K562 (cell line): ENCODE measurements around the gene LAMA1. TPM values are rescaled to one million over a fixed set of nuclear protein-coding genes. Genes with fewer than 3 reads are reported as not detected.

Experiments
- ATAC-seq: fragments of 200-7000 bp; cut with Tn5 transposase; 3 replicates; pipeline ENCODE4 v1.9.1; 2020; ENCODE audit warnings: moderate library complexity
- BruUV-seq: library from RNA; stranded (reverse); fragments of 400-500 nt; replicated peaks from 2 replicates; lab custom pipeline; 2021; lab: Mats Ljungman, UMichigan
- CTCF ChIA-PET: fragments of 300-600 bp; formaldehyde crosslinking; extraction: SDS; loops from one replicate; lab custom pipeline; 2021; ENCODE audit warnings: low intra/inter-chr PET ratio; lab: Yijun Ruan, JAX
- POLR2A ChIA-PET: fragments of 300-600, 350-650 bp; sonication (Branson Sonifier 250); formaldehyde crosslinking; extraction: SDS; loops from one replicate; lab custom pipeline; 2021; ENCODE audit warnings: antibody characterized with exemption, inconsistent platforms; lab: Yijun Ruan, JAX
- DNase-seq, 4 experiments: peaks; one replicate each; pipeline versions ENCODE4 v3.0.0 to v3.0.0-alpha.2; 2011 to 2018; ENCODE audit warnings: low spot score in 3 of 4, mixed read lengths in 3 of 4; ENCODE audit errors: extremely low read depth in 1 of 4
- FAIRE-seq: peaks from 2 replicates; lab custom pipeline; 2011; peaks lifted over from hg19 to GRCh38; lab: Jason Lieb, UNC
- H2AFZ ChIP-seq: 2 replicates; pipeline ENCODE4 v1.6.0; 2011; ENCODE audit warnings: low read depth, low read length, control low read depth, inconsistent platforms
- H3K27ac ChIP-seq: fragments of 200-600 bp; 3 replicates; pipeline ENCODE4 v1.8.0; 2011; ENCODE audit warnings: low read depth, mild to moderate bottlenecking, control low read depth, inconsistent platforms, low read length, moderate library complexity, mixed read lengths; ENCODE audit errors: extremely low read depth
- H3K27me3 ChIP-seq, 2 experiments: fragments of 300-600 bp in 1 of 2; 2 replicates in 1 of 2; 3 replicates in 1 of 2; pipeline versions ENCODE4 v1.6.0 to v1.8.0; 2011; ENCODE audit warnings: inconsistent platforms in 2 of 2, low read length in 2 of 2, mild to moderate bottlenecking in 1 of 2, mixed read lengths in 1 of 2, moderate library complexity in 1 of 2; ENCODE audit not compliant: control insufficient read depth in 2 of 2, insufficient read depth in 2 of 2
- H3K36me3 ChIP-seq: fragments of 300-600 bp; 3 replicates; pipeline ENCODE4 v1.8.0; 2011; ENCODE audit warnings: mild to moderate bottlenecking, low read length, inconsistent platforms; ENCODE audit not compliant: control insufficient read depth, insufficient read depth
- H3K4me1 ChIP-seq, 2 experiments: fragments of 200-600 bp in 1 of 2; replicated peaks in 1 of 2; 2 replicates in 1 of 2; 3 replicates in 1 of 2; pipeline versions ENCODE4 v1.5.1 to v1.8.0; 2011; ENCODE audit warnings: inconsistent platforms in 2 of 2, low read length in 2 of 2, mild to moderate bottlenecking in 1 of 2, mixed read lengths in 1 of 2, moderate library complexity in 1 of 2; ENCODE audit not compliant: control insufficient read depth in 2 of 2, insufficient read depth in 2 of 2
- H3K4me2 ChIP-seq: 2 replicates; pipeline ENCODE4 v1.6.1; 2011; ENCODE audit warnings: low read length, control low read depth, inconsistent platforms, mixed read lengths; ENCODE audit not compliant: insufficient read depth
- H3K4me3 ChIP-seq: fragments of 200-600 bp; sonication (generic), shearing (Covaris generic); 2 replicates; pipeline ENCODE4 v1.5.1; 2016; ENCODE audit warnings: control low read depth, inconsistent platforms
- H3K79me2 ChIP-seq: fragments of 200-600 bp; 3 replicates; pipeline ENCODE4 v1.8.0; 2011; ENCODE audit warnings: low read length, inconsistent platforms; ENCODE audit not compliant: control insufficient read depth, insufficient read depth
- H3K9ac ChIP-seq, 2 experiments: 2 replicates each; pipeline versions ENCODE4 v1.6.0 to v1.6.1; 2011; ENCODE audit warnings: low read depth in 2 of 2, low read length in 2 of 2, control low read depth in 1 of 2, inconsistent platforms in 1 of 2, mild to moderate bottlenecking in 1 of 2, mixed read lengths in 1 of 2; ENCODE audit not compliant: insufficient read depth in 1 of 2
- H3K9me1 ChIP-seq: one replicate; pipeline ENCODE4 v1.6.0; 2011; ENCODE audit warnings: inconsistent platforms, mild to moderate bottlenecking, low read length, moderate library complexity; ENCODE audit not compliant: control insufficient read depth, insufficient read depth
- H3K9me3 ChIP-seq: replicated peaks from 2 replicates; pipeline ENCODE4 v1.5.1; 2011; ENCODE audit warnings: low read depth, low read length, inconsistent platforms; ENCODE audit not compliant: control insufficient read depth, insufficient read depth
- H4K20me1 ChIP-seq: replicated peaks from 2 replicates; pipeline ENCODE4 v1.6.1; 2011; ENCODE audit warnings: low read length, inconsistent platforms, mixed read lengths; ENCODE audit not compliant: control insufficient read depth, insufficient read depth
- GATAD2B ChIP-seq: fragments of 450-650 bp; IDR thresholded peaks from 2 replicates; pipeline ENCODE4 v1.6.1; 2017; ENCODE audit warnings: mild to moderate bottlenecking, borderline replicate concordance
- HDAC2 ChIP-seq: fragments of 450-650 bp; IDR thresholded peaks from 2 replicates; pipeline ENCODE4 v1.6.1; 2016; ENCODE audit warnings: mild to moderate bottlenecking
- JUN ChIP-seq, 2 experiments: sonication (generic) in 1 of 2; formaldehyde crosslinking in 1 of 2; IDR thresholded peaks; 2 replicates each; pipeline versions ENCODE4 v1.6.1 to v1.8.0; 2012 to 2022; ENCODE audit warnings: borderline replicate concordance in 2 of 2, mild to moderate bottlenecking in 2 of 2, improper control_type of control experiment in 1 of 2, low read depth in 1 of 2, low read length in 1 of 2, missing genetic modification reagents in 1 of 2
- KAT8 ChIP-seq: fragments of 450-650 bp; IDR thresholded peaks from 2 replicates; pipeline ENCODE4 v1.6.1; 2016; ENCODE audit warnings: low read depth, mild to moderate bottlenecking
- MTA1 ChIP-seq: fragments of 450-650 bp; IDR thresholded peaks from 2 replicates; pipeline ENCODE4 v1.6.1; 2017; ENCODE audit warnings: borderline replicate concordance
- POLR2AphosphoS5 ChIP-seq: IDR thresholded peaks from 2 replicates; pipeline ENCODE4 v1.6.1; 2011; ENCODE audit warnings: mild to moderate bottlenecking, low read depth, low read length, moderate library complexity; ENCODE audit not compliant: control insufficient read depth, insufficient read depth
- RBFOX2 ChIP-seq: fragments of 200-400 bp; formaldehyde crosslinking; IDR thresholded peaks from 2 replicates; pipeline ENCODE4 v1.6.1; 2017; ENCODE audit warnings: low read depth, mild to moderate bottlenecking, low read length, moderate library complexity
- RBM25 ChIP-seq: fragments of 200-400 bp; formaldehyde crosslinking; IDR thresholded peaks from 2 replicates; pipeline ENCODE4 v1.6.1; 2018; ENCODE audit warnings: low read length, low read depth, moderate library complexity; ENCODE audit not compliant: severe bottlenecking
- ZBTB8A ChIP-seq: fragments of 450-650 bp; IDR thresholded peaks from 2 replicates; pipeline ENCODE4 v1.6.1; 2018; ENCODE audit warnings: mild to moderate bottlenecking, moderate library complexity; ENCODE audit not compliant: partially characterized antibody
- WGBS: fragments of 100-300 bp; shearing (Covaris generic); methylation state at CpG from one replicate; pipeline ENCODE4 v1.1.6; 2016; ENCODE audit warnings: low coverage, mixed read lengths; ENCODE audit not compliant: insufficient coverage; ENCODE audit errors: missing lambda C conversion rate; 5-methylcytosine and 5-hydroxymethylcytosine counted together
- in situ Hi-C: fragments of 300-500 bp; cut with MboI; formaldehyde crosslinking; loops from 4 replicates; pipeline ENCODE4 v1.15.0; 2018; ENCODE audit warnings: inconsistent platforms, mixed read lengths
- intact Hi-C: fragments of 100-400 bp; cut with micrococcal nuclease; formaldehyde crosslinking; loops from 2 replicates; pipeline ENCODE4 v1.14.2; 2022
- polyA plus RNA-seq, 8 experiments: library from polyadenylated mRNA; depleted of rRNA in 4 of 8; stranded (reverse) in 5 of 8; unstranded in 3 of 8; fragments of >200 nt; fragmentation: Nextera tagmentation in 2 of 8; fragmentation: Illumina TruSeq in 1 of 8; extraction: Ambion mirVana in 2 of 8; extraction: Trizol in 1 of 8; gene quantifications; 2 replicates each; pipeline versions ENCODE4 v1.2.1 to v1.2.3, GENCODE V29; 2011 to 2014; ENCODE audit warnings: inconsistent platforms in 1 of 8, missing spikeins in 1 of 8
- total RNA-seq, 7 experiments: library from RNA; depleted of rRNA in 6 of 7; stranded (reverse); fragments of >200 nt in 6 of 7; fragmentation: Illumina TruSeq in 2 of 7; extraction: Trizol in 2 of 7; gene quantifications; 2 replicates each; pipeline versions ENCODE4 v1.2.1 to v1.2.3, GENCODE V29; 2011 to 2021; ENCODE audit warnings: low replicate concordance in 1 of 7
- TF ChIP-seq, protein P1 (sequence below): fragments of 450-650 bp; IDR thresholded peaks from 2 replicates; pipeline ENCODE4 v1.6.1; 2016; ENCODE audit warnings: antibody characterized with exemption
- TF ChIP-seq, protein P2 (sequence below): fragments of 250-450 bp; sonication (Bioruptor Pico); IDR thresholded peaks from 2 replicates; pipeline ENCODE4 v1.4.0; 2020; ENCODE audit warnings: mild to moderate bottlenecking, moderate library complexity
- TF ChIP-seq, protein P3 (sequence below), 2 experiments: IDR thresholded peaks; 2 replicates each; pipeline ENCODE4 v1.6.1; 2012; ENCODE audit warnings: improper control_type of control experiment in 2 of 2, low read depth in 2 of 2, low read length in 2 of 2, borderline replicate concordance in 1 of 2
- TF ChIP-seq, protein P4 (sequence below), 2 experiments: IDR thresholded peaks in 1 of 2; conservative IDR thresholded peaks in 1 of 2; 2 replicates each; pipeline ENCODE4 v1.6.1; 2016; ENCODE audit warnings: low read depth in 2 of 2, mild to moderate bottlenecking in 1 of 2, missing compliant biosample characterization in 1 of 2, missing genetic modification characterization in 1 of 2, moderate library complexity in 1 of 2

The LAMA1 gene
- total and polyA plus RNA-seq, 9 of the 15 experiments (the other 6 are each of a cell fraction or from before 2014, with no cell fraction given) = 0.04 TPM; not detected in 8

DNA sequence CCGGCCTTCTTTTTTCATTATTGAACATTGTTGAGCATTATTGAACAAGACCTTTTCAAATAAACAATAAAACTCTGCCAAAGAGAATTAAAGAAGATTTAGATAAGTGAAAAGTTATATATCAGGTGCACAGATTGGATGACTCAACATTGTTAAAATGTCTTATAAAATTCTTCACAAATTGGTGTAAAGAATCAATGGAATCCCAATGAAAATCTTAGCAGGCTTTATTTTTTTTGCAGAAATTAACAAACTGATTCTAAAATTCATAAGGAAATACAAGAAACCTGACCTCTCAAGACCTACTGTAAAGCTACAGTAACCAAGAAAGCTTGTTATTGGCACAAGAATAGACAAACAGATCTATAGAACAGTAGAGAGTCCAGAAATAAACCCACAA lies 70.3 kb downstream of the LAMA1 start:
- no peaks in the 10 kb centered on the region for H3K9me3 ChIP-seq
- no peak for TF ChIP-seq RBM25
- TF ChIP-seq KAT8 = no peak
- TF ChIP-seq, protein P1, sequence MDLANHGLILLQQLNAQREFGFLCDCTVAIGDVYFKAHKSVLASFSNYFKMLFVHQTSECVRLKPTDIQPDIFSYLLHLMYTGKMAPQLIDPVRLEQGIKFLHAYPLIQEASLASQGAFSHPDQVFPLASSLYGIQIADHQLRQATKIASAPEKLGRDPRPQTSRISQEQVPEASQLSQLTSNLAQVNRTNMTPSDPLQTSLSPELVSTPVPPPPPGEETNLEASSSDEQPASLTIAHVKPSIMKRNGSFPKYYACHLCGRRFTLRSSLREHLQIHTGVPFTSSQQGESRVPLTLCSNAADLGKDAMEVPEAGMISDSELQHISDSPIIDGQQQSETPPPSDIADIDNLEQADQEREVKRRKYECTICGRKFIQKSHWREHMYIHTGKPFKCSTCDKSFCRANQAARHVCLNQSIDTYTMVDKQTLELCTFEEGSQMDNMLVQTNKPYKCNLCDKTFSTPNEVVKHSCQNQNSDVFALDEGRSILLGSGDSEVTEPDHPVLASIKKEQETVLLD = no peak
- TF ChIP-seq, protein P2, sequence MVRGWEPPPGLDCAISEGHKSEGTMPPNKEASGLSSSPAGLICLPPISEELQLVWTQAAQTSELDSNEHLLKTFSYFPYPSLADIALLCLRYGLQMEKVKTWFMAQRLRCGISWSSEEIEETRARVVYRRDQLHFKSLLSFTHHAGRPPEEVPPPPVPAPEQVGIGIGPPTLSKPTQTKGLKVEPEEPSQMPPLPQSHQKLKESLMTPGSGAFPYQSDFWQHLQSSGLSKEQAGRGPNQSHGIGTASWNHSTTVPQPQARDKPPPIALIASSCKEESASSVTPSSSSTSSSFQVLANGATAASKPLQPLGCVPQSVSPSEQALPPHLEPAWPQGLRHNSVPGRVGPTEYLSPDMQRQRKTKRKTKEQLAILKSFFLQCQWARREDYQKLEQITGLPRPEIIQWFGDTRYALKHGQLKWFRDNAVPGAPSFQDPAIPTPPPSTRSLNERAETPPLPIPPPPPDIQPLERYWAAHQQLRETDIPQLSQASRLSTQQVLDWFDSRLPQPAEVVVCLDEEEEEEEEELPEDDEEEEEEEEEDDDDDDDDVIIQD (CRISPR knock-in tag) = no peak
- no peak for TF ChIP-seq RBFOX2
- TF ChIP-seq GATAD2B = no peak
- no peak for TF ChIP-seq HDAC2
- TF ChIP-seq, protein P3, sequence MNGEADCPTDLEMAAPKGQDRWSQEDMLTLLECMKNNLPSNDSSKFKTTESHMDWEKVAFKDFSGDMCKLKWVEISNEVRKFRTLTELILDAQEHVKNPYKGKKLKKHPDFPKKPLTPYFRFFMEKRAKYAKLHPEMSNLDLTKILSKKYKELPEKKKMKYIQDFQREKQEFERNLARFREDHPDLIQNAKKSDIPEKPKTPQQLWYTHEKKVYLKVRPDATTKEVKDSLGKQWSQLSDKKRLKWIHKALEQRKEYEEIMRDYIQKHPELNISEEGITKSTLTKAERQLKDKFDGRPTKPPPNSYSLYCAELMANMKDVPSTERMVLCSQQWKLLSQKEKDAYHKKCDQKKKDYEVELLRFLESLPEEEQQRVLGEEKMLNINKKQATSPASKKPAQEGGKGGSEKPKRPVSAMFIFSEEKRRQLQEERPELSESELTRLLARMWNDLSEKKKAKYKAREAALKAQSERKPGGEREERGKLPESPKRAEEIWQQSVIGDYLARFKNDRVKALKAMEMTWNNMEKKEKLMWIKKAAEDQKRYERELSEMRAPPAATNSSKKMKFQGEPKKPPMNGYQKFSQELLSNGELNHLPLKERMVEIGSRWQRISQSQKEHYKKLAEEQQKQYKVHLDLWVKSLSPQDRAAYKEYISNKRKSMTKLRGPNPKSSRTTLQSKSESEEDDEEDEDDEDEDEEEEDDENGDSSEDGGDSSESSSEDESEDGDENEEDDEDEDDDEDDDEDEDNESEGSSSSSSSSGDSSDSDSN (IDR thresholded peaks at IDR 0.05; ENCODE audit: borderline replicate concordance in 1 of 2, low read depth in 2 of 2, low read length in 2 of 2) = no peak
- TF ChIP-seq, protein P4, sequence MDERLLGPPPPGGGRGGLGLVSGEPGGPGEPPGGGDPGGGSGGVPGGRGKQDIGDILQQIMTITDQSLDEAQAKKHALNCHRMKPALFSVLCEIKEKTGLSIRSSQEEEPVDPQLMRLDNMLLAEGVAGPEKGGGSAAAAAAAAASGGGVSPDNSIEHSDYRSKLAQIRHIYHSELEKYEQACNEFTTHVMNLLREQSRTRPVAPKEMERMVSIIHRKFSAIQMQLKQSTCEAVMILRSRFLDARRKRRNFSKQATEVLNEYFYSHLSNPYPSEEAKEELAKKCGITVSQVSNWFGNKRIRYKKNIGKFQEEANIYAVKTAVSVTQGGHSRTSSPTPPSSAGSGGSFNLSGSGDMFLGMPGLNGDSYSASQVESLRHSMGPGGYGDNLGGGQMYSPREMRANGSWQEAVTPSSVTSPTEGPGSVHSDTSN (CRISPR knock-in tag; IDR thresholded peaks at IDR 0.05; ENCODE audit: low read depth) = no peak
- TF ChIP-seq, protein P4 (tag; conservative IDR thresholded peaks at IDR 0.05; ENCODE audit: low read depth) = no peak
- TF ChIP-seq POLR2AphosphoS5 = no peak
- no peak for TF ChIP-seq ZBTB8A
- no peak for TF ChIP-seq JUN (IDR thresholded peaks at IDR 0.05; ENCODE audit: borderline replicate concordance, low read depth, low read length)
- no peak for TF ChIP-seq JUN (CRISPR knock-in tag; IDR thresholded peaks at IDR 0.05; ENCODE audit: borderline replicate concordance)
- no peak for TF ChIP-seq MTA1
- TF ChIP-seq, all 486 proteins: peak for 0
- no peak for DNase-seq
- Histone ChIP-seq H4K20me1 (no peaks in the 10 kb centered on the region), H3K4me1 (no peaks in the 10 kb centered on the region), H3K27ac (no peak overlapping the region), H3K27me3 (peaks cover 0 to 5% of the 10 kb centered on the region in 2 experiments; a peak in 2 of 5 replicates), H2AFZ (no peak overlapping the region), H3K4me3 (no peak overlapping the region), H3K9me1 (no peaks in the 10 kb centered on the region), H3K36me3 (no peaks in the 10 kb centered on the region), H3K9ac (no peak overlapping the region), H3K79me2 (no peaks in the 10 kb centered on the region), H3K4me2 (no peak overlapping the region)
- in situ Hi-C loops (no loop called here), intact Hi-C loops (no loop called here)
- WGBS = 0% methylated on average over 1 of the region's 1 CpG
- POLR2A ChIA-PET = interaction anchor here (0.6 to 1.4 kb wide), 2 partner anchors 10 to 61 kb away, joined by 3 read pairs; no protein-coding TSS in a partner anchor
- FAIRE-seq = no peak
- CTCF ChIA-PET = no interaction called here
- no TSS peak for BruUV-seq
- ATAC-seq = no peak
